Hematopoietic multipotent progenitor cell treated with erythropoietin and hydrocortisone succinate and interleukin-3 and kit ligand, for 8 days (in vitro differentiated cells): Measurements from ENCODE around the gene QRFP.

ENCODE experiments used
- DNase-seq: peaks from one replicate; pipeline ENCODE4 v3.0.0-alpha.2; 2015

QRFP gene

DNA sequence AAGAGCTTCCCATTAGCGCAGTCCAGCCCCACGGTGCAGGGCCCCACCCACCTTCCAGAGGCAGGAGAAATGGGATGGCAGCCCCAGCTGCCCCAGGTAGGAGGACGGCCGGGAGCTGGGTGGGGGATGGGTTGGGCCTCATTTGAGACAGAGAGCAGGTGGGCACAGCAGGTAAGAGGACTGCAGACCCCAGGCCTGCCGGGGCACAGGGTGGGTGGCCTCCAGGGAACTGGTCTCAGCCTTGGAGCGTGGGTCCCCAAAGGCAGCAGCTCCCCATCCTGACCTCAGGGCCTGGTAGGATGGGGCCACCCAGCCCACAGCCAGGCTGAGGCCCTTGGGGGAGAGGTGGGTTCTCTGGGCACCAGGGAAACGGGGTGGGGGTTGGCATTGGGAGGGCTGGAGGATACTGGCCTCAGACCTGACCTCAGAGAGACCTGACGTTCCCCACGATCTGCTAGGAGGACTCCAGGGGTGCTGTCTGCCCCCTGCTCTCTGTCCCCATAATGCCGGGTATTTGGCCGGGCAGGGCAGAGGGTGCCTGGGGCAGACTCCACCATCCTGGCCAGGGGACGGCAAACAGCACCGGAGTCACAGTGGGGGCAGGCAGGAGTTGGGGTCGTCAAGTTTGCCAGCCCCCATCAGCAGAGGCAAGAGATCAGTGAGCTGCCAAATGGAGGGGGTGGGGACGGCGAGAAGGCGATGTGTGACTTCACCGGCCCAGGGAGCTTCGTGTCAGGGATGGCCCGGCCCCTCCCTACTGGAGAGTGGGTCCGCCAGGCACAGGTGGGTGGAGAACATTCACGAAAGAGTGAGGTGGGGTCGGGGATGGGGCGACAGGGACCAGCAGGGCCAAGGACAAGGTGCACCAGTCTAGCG lies 6.8 kb upstream of the QRFP start:
- DNase-seq = no peak

DNA sequence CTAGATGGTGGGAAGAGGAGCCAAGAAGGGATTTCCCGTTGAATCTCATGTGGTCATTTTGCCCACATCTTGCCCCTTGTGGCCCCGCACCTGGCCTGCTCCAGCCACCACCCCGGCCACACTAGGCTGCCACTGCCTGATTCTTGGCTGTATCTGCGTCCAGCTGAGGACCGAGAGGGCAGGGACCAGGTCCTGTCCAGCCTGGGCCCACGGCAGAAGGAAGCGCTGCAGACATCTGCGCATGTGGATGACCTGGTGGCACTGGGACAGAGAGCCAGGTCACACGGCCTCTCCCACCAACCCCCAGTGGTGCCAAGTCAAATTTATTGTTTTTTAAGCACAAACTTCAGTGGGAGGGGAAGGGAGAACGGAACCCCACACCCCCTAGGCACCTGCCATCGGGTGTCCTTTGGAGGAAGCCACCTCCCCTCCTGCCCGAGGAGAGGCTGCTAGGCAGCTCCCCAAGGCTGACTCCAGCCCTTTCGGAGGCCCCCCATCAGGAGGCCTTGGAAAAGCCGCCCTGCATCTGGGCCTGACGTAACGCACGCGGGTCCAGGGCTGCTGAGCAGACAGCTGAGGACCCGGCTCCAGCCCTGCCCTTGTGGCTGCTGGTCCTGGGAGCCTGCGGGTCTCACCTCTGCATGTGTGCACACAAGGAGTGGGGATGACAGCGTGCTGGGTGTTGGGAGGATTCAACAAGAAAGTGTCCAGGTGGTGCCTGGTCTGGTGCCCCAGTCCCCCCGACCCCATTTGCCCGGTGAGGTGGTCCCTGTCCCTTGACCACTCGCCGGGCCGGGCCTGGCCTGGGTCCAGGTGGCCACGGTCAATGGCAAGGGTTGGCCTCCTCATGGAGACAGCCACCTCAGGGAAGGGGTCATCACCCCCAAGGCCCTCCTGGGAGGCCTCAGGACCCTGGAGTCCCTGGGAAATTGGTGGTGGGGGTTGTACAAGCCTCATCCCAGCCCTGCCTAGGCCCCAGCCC lies 5.9 kb upstream of the QRFP start:
- no peak for DNase-seq

- DNase-seq = no peak
Observed at GRCh38 chr9:130901498-130902203, 5.0 kb upstream of the QRFP start.

DNA sequence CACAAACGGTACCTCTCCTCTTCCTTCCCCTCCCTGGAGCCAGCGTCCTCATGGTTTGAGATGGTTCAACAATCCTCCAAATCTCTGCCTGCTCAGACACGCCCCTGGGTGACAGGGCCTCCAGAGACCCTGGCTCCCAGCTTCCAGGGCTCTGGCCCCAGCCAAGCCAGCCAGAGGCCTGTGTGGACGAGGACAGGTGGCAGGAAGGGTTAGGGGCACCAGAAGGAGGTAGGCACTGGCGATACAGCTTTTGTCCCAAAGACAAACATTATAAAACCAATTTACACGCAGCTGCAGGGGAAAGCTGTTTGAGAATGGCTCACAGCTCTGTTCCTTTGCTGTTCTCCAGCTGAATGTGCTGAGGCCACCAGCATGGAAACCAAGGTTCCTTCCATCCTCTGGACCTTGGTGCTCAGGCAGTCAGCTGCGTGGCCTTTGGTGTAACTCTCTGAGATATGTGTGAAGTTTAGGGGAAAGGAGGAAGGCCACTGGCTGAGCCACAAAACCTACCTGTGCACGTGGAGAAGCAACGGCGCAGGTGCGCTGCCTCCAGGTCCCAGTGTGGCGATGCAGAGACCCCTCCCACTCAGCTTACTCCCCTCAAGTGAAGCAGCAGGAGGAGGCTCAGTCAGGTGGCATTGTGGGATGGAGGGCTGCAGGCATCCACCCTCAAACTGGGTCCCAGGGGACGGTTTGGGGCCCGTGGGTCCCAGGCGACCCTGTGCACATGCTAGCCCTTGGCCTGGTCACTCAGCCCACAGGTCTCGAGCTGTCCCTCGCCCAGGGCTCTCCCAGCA lies 4.3 kb upstream of the QRFP start:
- DNase-seq = no peak

DNA sequence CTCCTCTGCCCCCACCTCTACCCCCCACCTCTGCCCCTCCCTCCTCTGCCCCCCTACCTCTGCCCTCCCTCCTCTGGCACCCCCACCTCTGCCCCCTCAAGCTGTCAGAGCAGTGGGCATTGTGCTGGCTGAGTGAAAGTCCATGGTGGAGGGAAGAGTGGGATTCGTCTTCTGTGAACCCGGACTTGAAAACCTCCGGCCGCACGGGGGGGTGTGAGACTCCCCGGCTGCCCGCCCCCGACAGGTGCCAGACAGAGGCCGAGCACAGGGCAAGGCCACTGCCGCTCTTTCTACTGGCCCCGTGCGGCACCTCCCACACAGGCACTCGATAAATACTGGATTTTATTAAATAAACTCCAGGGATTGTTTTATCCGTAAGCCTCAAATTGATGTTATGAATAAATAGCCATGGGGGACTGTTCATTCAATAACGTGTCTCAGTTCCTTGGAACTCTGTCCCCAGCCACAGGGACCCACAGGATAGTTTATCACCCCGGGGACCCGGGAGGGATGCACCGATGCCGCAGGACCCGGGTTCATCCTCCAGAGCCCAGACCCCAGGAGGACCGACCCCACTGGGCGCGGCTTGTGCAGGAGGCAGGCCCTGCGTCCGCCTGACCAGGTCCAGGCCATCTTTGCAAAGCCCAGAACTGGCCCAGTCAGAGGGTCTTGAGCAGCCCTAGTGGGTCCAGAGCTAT lies 2.6 kb upstream of the QRFP start:
- no peak for DNase-seq

- DNase-seq = no peak
Observed at GRCh38 chr9:130898552-130898852, 1.9 kb upstream of the QRFP start.

DNA sequence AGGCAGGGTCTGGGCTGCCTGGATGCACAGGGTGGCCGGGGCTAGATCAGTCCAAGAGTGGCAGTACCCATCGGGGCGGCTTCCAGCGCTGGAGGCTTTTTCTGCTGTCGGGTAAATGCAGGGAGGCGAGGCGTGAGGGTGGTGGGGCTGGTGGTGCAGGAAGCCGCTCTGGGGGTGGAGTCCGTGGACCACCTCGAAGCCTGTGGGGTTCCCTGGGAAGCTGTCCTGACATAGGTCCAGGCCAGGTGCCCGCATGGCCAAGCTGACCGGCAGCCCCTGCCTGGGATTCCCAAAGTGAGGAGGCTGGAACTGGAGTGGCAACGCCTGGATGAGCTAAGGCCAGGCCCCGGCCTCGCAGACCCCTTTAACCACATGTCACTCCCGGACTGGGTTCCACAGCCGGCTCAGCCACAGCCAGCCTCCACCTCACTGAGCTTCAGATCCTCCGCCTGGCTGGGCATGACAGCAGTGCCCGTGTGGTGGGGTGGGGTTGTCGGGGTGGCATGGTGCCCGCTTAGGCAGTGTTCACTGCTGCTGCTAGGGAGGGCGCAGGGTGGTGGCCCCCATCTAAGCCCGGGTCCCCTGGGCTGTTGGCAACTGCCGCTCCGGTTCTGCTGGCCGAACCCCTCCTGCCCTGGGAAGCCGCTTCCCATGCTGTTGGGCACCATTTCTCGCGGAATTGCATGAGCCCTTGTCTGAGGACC lies 1.4 kb upstream of the QRFP start:
- DNase-seq = no peak

- no peak for DNase-seq
Observed at GRCh38 chr9:130897105-130897751, 616 bp upstream of the QRFP start.

DNA sequence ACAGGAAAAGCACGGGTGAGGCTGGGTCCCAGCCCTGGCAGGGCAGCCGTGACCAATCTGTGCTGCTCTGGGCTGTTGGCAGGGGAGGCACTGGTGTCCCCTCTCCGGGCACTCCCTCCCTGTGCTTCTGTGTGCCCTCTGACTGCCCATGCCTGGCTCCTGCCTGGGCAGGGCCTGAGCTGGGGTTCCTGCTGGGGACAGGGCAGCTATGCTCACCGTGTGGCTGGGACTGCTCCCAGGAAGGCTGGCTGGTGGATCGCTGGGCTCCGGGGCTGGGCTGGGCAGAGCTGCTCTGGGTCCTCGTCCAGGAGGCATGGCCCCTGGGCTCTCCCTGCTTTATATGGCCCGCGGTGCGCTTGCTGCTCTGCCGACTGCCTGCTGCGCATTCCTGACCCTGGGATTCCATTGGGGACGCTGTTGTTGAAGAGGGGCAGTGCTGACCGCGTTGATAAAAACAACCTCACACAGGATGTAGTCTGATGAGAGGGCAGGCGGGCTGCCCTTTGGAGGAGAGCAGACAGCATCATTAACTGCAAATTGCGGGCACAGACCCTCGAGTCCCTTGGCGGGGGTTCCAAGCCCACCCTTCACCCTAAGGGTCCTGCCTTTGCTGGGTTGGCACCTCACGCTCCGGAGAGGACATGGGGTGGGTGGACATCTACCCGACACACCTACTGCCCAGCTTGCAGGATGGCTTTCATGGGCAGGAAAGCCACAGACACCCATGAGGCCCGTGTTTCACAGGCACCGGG lies 955 bp downstream of the QRFP start:
- no peak for DNase-seq

DNA sequence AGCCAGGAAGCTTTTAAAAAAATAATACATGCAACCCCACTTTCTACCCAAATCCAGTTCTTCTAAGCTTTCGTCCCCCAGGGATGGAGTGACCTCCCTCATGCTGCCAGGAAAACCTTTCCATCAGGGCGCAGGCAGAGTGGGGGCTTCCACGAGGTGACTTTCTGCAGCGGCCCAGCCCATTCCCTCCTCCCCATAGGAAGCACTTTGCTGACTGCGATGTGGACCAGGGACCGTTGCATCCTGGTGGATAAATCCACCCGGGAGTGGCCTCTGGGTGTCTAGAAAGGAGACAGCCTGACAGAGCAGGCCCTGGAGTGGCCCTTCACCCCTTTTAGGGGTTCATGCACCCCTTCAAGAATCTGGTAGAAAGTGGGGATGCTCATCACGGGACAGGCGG lies 1.6 kb downstream of the QRFP start:
- DNase-seq = no peak

DNA sequence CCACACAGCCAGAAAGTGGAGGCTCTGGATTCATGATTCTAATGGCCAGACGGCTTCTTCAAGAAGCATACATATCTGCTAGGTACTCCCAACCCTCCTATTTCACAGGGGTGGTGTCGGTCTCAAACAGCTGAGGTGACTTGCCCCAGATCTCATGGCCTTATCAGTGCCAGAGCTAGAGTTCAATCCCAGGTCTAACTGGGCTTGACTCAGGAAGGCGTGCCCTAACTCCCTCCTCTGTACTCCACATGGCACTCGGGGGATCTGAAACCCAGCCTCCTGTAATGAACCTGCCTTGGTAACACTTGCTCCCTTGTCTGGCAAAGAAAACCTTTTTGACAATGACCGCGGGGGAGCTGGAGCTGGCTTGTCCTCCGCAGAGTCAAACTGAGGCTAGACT lies 2.1 kb downstream of the QRFP start:
- peak; percentile 71 for DNase-seq

GRCh38 chr9:130893341-130894101 lies 3.1 kb downstream of the QRFP start:
- DNase-seq = peak; percentile 59

- no peak for DNase-seq
Observed at GRCh38 chr9:130892477-130893304, 3.9 kb downstream of the QRFP start.

DNA sequence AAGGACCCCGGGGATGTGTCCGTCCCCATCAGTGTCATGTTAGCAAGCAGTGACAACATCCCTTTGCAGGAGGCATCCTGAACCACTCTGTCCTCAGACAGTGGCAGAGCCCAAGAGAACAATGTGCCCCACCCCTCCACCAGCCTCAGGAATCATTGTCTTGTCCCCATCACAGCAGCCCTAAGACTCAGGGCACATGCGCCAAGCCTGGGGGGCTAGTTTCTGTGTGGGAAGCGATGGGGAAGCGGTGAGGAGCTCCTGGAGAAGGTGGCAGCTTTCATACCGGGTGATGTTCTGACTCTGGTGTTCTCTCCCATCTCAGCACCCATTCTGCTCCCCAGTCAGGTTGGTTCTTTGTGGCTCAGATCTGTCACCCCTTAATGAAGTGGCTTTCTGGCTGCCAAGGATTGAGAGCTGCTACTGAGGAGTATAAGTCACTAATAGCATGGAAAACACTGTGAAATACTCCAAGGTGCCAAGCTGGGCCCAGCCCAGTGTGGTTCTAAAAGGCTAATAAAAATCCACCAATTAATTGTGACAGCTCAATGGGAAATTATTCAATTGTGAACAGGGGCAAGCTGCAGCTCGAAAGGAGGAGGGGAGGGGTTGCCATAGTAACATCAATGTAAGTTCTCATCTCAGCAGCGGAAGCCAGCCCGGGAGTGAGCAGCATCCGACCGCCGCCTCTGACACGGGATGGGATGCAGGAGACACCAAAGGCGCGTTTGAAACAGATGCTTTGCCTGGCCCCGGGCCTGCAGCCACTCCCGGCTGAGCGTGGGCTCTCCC lies 4.7 kb downstream of the QRFP start:
- no peak for DNase-seq

GRCh38 chr9:130890870-130891687 lies 5.5 kb downstream of the QRFP start:
- no peak for DNase-seq

- DNase-seq = no peak
Observed at GRCh38 chr9:130890124-130890523, 6.5 kb downstream of the QRFP start.
